Stimulated activated naive CD8-positive, alpha-beta T cell treated with anti-CD3 and anti-CD28 coated beads, Interleukin-15, amount 100 ng/mL, for 72 hours (primary cell): ENCODE measurements around the gene MET.
"Not testable (repeated sequence)": the region's sequence is repeated elsewhere in the genome, so short reads cannot be mapped to it uniquely, and the experiment has no call there.

Source experiments
- ATAC-seq: fragments of 150-1000 bp; cut with Tn5 transposase; 2 replicates; pipeline ENCODE4 v1.10.0; 2021; ENCODE audit warnings: mild to moderate bottlenecking, moderate library complexity
- DNase-seq, 2 donors: peaks; one replicate each; pipeline ENCODE4 v3.0.0; 2021 to 2022
- H3K27ac Mint-ChIP-seq, 2 donors: one replicate each; pipeline ENCODE4 v1.8.0; 2022; ENCODE audit warnings: mild to moderate bottlenecking in 2 of 2, mixed read lengths in 2 of 2, moderate library complexity in 2 of 2
- H3K27me3 Mint-ChIP-seq: one replicate; pipeline ENCODE4 v1.8.0; 2022; ENCODE audit warnings: mixed read lengths
- H3K4me1 Mint-ChIP-seq: one replicate; pipeline ENCODE4 v1.8.0; 2022; ENCODE audit warnings: mild to moderate bottlenecking, mixed read lengths
- H3K4me3 Mint-ChIP-seq, 2 donors: one replicate each; pipeline ENCODE4 v1.8.0; 2022; ENCODE audit warnings: mild to moderate bottlenecking in 2 of 2, mixed read lengths in 2 of 2, moderate library complexity in 1 of 2
- H3K9me3 Mint-ChIP-seq, 2 donors: one replicate each; pipeline ENCODE4 v1.8.0; 2022; ENCODE audit warnings: mixed read lengths in 2 of 2

MET gene

GRCh38 chr7:116671681-116672595 lies at the start of gene MET:
TSS of gene MET (plus strand) at chr7:116672196. CDS start at chr7:116699085, 26,889 bp downstream.
- Mint-ChIP-seq H3K4me3 (peak within 1 kb of the TSS; percentile 72 to 81), H3K27me3 (peaks cover 78% of the 10 kb centered on the region), H3K9me3 (no peaks in the 10 kb centered on the region), H3K4me1 (peaks cover 6% of the 10 kb centered on the region), H3K27ac (no peak within 1 kb of the TSS)
- peak; percentile 47 to 63 for DNase-seq
- ATAC-seq: peak; percentile 95

- ATAC-seq (no peak), DNase-seq (no peak)
- H3K4me1 Mint-ChIP-seq: peaks cover 6% of the 10 kb centered on the region
- H3K4me3 Mint-ChIP-seq: no peak overlapping the region
- H3K9me3 Mint-ChIP-seq: no peaks in the 10 kb centered on the region
- peaks cover 20% of the 10 kb centered on the region for H3K27me3 Mint-ChIP-seq
- H3K27ac Mint-ChIP-seq: no peak overlapping the region
These were observed 45.1 kb upstream of the MET start for GRCh38 chr7:116626886-116627285.

GRCh38 chr7:116629051-116629463 lies 42.9 kb upstream of the MET start:
- Mint-ChIP-seq H3K27me3 (peaks cover 20% of the 10 kb centered on the region), H3K4me3 (no peak overlapping the region), H3K4me1 (peaks cover 6% of the 10 kb centered on the region), H3K27ac (no peak overlapping the region), H3K9me3 (no peaks in the 10 kb centered on the region)
- ATAC-seq (no peak), DNase-seq (no peak)

- Mint-ChIP-seq H3K27me3 (peaks cover 18% of the 10 kb centered on the region), H3K27ac (no peak overlapping the region), H3K4me3 (no peak overlapping the region), H3K4me1 (peaks cover 6% of the 10 kb centered on the region), H3K9me3 (no peaks in the 10 kb centered on the region)
- peak; percentile 72 for ATAC-seq
- DNase-seq: no peak
These were observed 41.6 kb upstream of the MET start for GRCh38 chr7:116630357-116630756.

- Mint-ChIP-seq H3K4me1 (peaks cover 6% of the 10 kb centered on the region), H3K27ac (no peak overlapping the region), H3K4me3 (no peak overlapping the region), H3K27me3 (peaks cover 11% of the 10 kb centered on the region), H3K9me3 (no peaks in the 10 kb centered on the region)
- ATAC-seq: no peak
- DNase-seq: no peak
These were observed 40.9 kb upstream of the MET start for GRCh38 chr7:116630932-116631671.

- Mint-ChIP-seq H3K4me1 (peaks cover 6% of the 10 kb centered on the region), H3K27me3 (peaks cover 8% of the 10 kb centered on the region), H3K4me3 (no peak overlapping the region), H3K9me3 (no peaks in the 10 kb centered on the region), H3K27ac (no peak overlapping the region)
- no peak for ATAC-seq
- no peak for DNase-seq
These were observed 40.3 kb upstream of the MET start for GRCh38 chr7:116631676-116632075.

- Mint-ChIP-seq H3K27ac (no peak overlapping the region), H3K9me3 (no peaks in the 10 kb centered on the region), H3K4me3 (no peak overlapping the region), H3K27me3 (peaks cover 8% of the 10 kb centered on the region), H3K4me1 (peaks cover 6% of the 10 kb centered on the region)
- no peak for DNase-seq
- ATAC-seq: no peak
These were observed 39.6 kb upstream of the MET start for GRCh38 chr7:116632384-116632783.

GRCh38 chr7:116633131-116633988 lies 38.6 kb upstream of the MET start:
- Mint-ChIP-seq H3K4me3 (no peak overlapping the region), H3K27ac (no peak overlapping the region), H3K4me1 (peaks cover 6% of the 10 kb centered on the region), H3K27me3 (peaks cover 8% of the 10 kb centered on the region), H3K9me3 (no peaks in the 10 kb centered on the region)
- no peak for DNase-seq
- no peak for ATAC-seq

GRCh38 chr7:116636997-116637396 lies 35.0 kb upstream of the MET start:
- Mint-ChIP-seq H3K9me3 (no peaks in the 10 kb centered on the region), H3K27ac (no peak overlapping the region), H3K27me3 (no peaks in the 10 kb centered on the region), H3K4me1 (no peaks in the 10 kb centered on the region), H3K4me3 (no peak overlapping the region)
- ATAC-seq: no peak
- no peak for DNase-seq

- not testable (repeated sequence) for DNase-seq, ATAC-seq, H3K4me1 Mint-ChIP-seq, H3K27ac Mint-ChIP-seq, H3K27me3 Mint-ChIP-seq, H3K4me3 Mint-ChIP-seq, H3K9me3 Mint-ChIP-seq
These were observed 33.4 kb upstream of the MET start for GRCh38 chr7:116638592-116638991.

GRCh38 chr7:116641551-116642153 lies 30.3 kb upstream of the MET start:
- peaks cover 10% of the 10 kb centered on the region for H3K27me3 Mint-ChIP-seq
- no peaks in the 10 kb centered on the region for H3K9me3 Mint-ChIP-seq
- no peaks in the 10 kb centered on the region for H3K4me1 Mint-ChIP-seq
- DNase-seq: no peak
- no peak overlapping the region for H3K27ac Mint-ChIP-seq
- no peak overlapping the region for H3K4me3 Mint-ChIP-seq
- no peak for ATAC-seq

- peaks cover 10% of the 10 kb centered on the region for H3K27me3 Mint-ChIP-seq
- H3K4me3 Mint-ChIP-seq, DNase-seq, H3K4me1 Mint-ChIP-seq, H3K27ac Mint-ChIP-seq, H3K9me3 Mint-ChIP-seq, ATAC-seq: not testable (repeated sequence)
These were observed 28.8 kb upstream of the MET start for GRCh38 chr7:116643148-116643547.

GRCh38 chr7:116644628-116645027 lies 27.4 kb upstream of the MET start:
- no peaks in the 10 kb centered on the region for H3K4me1 Mint-ChIP-seq
- no peak overlapping the region for H3K27ac Mint-ChIP-seq
- no peaks in the 10 kb centered on the region for H3K9me3 Mint-ChIP-seq

GRCh38 chr7:116647290-116647689 lies 24.7 kb upstream of the MET start:
- Mint-ChIP-seq H3K4me3 (no peak overlapping the region), H3K9me3 (no peaks in the 10 kb centered on the region), H3K27ac (no peak overlapping the region), H3K27me3 (peaks cover 31% of the 10 kb centered on the region), H3K4me1 (no peaks in the 10 kb centered on the region)
- ATAC-seq (no peak), DNase-seq (no peak)

More at GRCh38 chr7:116644628-116645027, 27.4 kb upstream of the MET start:
- peaks cover 16% of the 10 kb centered on the region for H3K27me3 Mint-ChIP-seq
- no peak overlapping the region for H3K4me3 Mint-ChIP-seq
- ATAC-seq: no peak
- DNase-seq: no peak

GRCh38 chr7:116647861-116648260 lies 24.1 kb upstream of the MET start:
- Mint-ChIP-seq H3K4me1 (no peaks in the 10 kb centered on the region), H3K9me3 (no peaks in the 10 kb centered on the region), H3K4me3 (no peak overlapping the region), H3K27ac (no peak overlapping the region), H3K27me3 (peaks cover 35% of the 10 kb centered on the region)
- DNase-seq (no peak), ATAC-seq (no peak)
